Measurements from ENCODE around the gene SLC49A3. TPM values are rescaled to one million over a fixed set of nuclear protein-coding genes. Genes with fewer than 3 reads are reported as not detected.

The SLC49A3 gene
- total and polyA plus RNA-seq, 2 experiments from 2014 or later, result 1.3 to 3.7 TPM

DNA sequence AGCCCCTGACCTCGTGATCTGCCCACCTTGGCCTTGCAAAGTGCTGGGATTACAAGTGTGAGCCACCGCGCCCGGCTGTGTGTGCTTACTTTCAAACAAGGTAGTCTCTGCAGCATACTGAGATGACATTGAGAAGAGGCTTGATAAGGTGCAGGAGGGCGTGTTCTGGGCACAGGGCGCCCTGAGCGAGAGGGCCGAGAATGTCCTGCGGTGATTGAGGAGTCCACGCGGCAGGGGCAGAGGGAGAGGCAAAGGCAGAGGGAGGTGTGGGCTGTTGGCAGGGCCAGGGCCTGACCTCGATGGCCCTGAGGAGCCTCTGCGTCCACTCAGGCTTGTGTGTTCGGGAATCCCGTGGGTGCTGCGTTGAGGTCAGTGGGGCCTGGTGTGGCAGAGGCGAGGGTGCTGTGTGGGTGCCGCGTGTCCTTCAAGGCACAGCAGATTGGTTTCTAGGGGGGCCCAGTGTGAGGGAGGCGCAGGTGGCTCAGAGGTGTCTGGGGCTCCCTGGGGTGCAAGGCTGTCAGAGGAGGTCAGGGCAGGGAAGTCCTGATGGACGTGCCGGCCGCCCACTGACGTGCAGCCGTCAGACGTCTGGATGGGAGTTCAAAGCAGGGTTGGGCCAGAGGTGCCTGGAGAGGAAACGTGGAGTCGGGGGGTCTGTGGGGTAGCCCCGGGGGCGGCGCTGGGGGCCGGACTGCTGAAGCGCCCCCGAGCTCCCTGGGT is 28.8 kb upstream of the SLC49A3 start:
- Histone ChIP-seq H3K27ac (ENCODE audit: low read depth) (no peak overlapping the region), H3K4me2 (no peak overlapping the region), H4K20me1 (replicated peaks; ENCODE audit: insufficient read depth) (peaks cover 22% of the 10 kb centered on the region), H3K9me2 (ENCODE audit: insufficient read depth) (no peaks in the 10 kb centered on the region), H3K36me3 (ENCODE audit: insufficient read depth) (no peaks in the 10 kb centered on the region), H2AFZ (no peak overlapping the region), H3F3A (replicated peaks; ENCODE audit: low read depth) (no peaks in the 10 kb centered on the region), H3K4me1 (ENCODE audit: insufficient read depth) (no peaks in the 10 kb centered on the region), H3K4me3 (no peak overlapping the region), H3K79me2 (replicated peaks; ENCODE audit: insufficient read depth) (peaks cover 59% of the 10 kb centered on the region), H3K27me3 (ENCODE audit: insufficient read depth) (no peaks in the 10 kb centered on the region)
- Mint-ChIP-seq H3K36me3 (ENCODE audit: low read depth) (peaks cover 31% of the 10 kb centered on the region), H3K4me1 (no peaks in the 10 kb centered on the region; the same call in 2 of the 3 replicates), H3K9me3 (no peaks in the 10 kb centered on the region; the same call in 2 of the 3 replicates), H3K27ac (peak overlapping the region; percentile 74; the same call in 1 of the 2 replicates), H3K27me3 (ENCODE audit: insufficient read depth, low read depth, poor library complexity) (peaks cover 8% of the 10 kb centered on the region), H3K4me3 (no peak overlapping the region)
- TF ChIP-seq, protein P1, sequence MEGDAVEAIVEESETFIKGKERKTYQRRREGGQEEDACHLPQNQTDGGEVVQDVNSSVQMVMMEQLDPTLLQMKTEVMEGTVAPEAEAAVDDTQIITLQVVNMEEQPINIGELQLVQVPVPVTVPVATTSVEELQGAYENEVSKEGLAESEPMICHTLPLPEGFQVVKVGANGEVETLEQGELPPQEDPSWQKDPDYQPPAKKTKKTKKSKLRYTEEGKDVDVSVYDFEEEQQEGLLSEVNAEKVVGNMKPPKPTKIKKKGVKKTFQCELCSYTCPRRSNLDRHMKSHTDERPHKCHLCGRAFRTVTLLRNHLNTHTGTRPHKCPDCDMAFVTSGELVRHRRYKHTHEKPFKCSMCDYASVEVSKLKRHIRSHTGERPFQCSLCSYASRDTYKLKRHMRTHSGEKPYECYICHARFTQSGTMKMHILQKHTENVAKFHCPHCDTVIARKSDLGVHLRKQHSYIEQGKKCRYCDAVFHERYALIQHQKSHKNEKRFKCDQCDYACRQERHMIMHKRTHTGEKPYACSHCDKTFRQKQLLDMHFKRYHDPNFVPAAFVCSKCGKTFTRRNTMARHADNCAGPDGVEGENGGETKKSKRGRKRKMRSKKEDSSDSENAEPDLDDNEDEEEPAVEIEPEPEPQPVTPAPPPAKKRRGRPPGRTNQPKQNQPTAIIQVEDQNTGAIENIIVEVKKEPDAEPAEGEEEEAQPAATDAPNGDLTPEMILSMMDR (conservative IDR thresholded peaks at IDR 0.05; ENCODE audit: low read depth in 2 of 2), result no peak
- no peak for TF ChIP-seq EZH2phosphoT487 (IDR thresholded peaks at IDR 0.05; ENCODE audit: unreplicated experiment)
- TF ChIP-seq POLR2AphosphoS5 (IDR thresholded peaks at IDR 0.05; ENCODE audit: low read depth), result no peak
- no peak for TF ChIP-seq NANOG (IDR thresholded peaks at IDR 0.05; ENCODE audit: borderline replicate concordance)
- TF ChIP-seq, protein P2, sequence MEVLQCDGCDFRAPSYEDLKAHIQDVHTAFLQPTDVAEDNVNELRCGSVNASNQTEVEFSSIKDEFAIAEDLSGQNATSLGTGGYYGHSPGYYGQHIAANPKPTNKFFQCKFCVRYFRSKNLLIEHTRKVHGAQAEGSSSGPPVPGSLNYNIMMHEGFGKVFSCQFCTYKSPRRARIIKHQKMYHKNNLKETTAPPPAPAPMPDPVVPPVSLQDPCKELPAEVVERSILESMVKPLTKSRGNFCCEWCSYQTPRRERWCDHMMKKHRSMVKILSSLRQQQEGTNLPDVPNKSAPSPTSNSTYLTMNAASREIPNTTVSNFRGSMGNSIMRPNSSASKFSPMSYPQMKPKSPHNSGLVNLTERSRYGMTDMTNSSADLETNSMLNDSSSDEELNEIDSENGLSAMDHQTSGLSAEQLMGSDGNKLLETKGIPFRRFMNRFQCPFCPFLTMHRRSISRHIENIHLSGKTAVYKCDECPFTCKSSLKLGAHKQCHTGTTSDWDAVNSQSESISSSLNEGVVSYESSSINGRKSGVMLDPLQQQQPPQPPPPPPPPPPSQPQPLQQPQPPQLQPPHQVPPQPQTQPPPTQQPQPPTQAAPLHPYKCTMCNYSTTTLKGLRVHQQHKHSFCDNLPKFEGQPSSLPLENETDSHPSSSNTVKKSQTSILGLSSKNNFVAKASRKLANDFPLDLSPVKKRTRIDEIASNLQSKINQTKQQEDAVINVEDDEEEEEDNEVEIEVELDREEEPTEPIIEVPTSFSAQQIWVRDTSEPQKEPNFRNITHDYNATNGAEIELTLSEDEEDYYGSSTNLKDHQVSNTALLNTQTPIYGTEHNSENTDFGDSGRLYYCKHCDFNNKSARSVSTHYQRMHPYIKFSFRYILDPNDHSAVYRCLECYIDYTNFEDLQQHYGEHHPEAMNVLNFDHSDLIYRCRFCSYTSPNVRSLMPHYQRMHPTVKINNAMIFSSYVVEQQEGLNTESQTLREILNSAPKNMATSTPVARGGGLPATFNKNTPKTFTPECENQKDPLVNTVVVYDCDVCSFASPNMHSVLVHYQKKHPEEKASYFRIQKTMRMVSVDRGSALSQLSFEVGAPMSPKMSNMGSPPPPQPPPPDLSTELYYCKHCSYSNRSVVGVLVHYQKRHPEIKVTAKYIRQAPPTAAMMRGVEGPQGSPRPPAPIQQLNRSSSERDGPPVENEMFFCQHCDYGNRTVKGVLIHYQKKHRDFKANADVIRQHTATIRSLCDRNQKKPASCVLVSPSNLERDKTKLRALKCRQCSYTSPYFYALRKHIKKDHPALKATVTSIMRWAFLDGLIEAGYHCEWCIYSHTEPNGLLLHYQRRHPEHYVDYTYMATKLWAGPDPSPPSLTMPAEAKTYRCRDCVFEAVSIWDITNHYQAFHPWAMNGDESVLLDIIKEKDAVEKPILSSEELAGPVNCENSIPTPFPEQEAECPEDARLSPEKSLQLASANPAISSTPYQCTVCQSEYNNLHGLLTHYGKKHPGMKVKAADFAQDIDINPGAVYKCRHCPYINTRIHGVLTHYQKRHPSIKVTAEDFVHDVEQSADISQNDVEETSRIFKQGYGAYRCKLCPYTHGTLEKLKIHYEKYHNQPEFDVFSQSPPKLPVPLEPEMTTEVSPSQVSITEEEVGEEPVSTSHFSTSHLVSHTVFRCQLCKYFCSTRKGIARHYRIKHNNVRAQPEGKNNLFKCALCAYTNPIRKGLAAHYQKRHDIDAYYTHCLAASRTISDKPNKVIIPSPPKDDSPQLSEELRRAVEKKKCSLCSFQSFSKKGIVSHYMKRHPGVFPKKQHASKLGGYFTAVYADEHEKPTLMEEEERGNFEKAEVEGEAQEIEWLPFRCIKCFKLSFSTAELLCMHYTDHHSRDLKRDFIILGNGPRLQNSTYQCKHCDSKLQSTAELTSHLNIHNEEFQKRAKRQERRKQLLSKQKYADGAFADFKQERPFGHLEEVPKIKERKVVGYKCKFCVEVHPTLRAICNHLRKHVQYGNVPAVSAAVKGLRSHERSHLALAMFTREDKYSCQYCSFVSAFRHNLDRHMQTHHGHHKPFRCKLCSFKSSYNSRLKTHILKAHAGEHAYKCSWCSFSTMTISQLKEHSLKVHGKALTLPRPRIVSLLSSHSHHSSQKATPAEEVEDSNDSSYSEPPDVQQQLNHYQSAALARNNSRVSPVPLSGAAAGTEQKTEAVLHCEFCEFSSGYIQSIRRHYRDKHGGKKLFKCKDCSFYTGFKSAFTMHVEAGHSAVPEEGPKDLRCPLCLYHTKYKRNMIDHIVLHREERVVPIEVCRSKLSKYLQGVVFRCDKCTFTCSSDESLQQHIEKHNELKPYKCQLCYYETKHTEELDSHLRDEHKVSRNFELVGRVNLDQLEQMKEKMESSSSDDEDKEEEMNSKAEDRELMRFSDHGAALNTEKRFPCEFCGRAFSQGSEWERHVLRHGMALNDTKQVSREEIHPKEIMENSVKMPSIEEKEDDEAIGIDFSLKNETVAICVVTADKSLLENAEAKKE (CRISPR knock-in tag; IDR thresholded peaks at IDR 0.05), result no peak
- TF ChIP-seq, protein P3, sequence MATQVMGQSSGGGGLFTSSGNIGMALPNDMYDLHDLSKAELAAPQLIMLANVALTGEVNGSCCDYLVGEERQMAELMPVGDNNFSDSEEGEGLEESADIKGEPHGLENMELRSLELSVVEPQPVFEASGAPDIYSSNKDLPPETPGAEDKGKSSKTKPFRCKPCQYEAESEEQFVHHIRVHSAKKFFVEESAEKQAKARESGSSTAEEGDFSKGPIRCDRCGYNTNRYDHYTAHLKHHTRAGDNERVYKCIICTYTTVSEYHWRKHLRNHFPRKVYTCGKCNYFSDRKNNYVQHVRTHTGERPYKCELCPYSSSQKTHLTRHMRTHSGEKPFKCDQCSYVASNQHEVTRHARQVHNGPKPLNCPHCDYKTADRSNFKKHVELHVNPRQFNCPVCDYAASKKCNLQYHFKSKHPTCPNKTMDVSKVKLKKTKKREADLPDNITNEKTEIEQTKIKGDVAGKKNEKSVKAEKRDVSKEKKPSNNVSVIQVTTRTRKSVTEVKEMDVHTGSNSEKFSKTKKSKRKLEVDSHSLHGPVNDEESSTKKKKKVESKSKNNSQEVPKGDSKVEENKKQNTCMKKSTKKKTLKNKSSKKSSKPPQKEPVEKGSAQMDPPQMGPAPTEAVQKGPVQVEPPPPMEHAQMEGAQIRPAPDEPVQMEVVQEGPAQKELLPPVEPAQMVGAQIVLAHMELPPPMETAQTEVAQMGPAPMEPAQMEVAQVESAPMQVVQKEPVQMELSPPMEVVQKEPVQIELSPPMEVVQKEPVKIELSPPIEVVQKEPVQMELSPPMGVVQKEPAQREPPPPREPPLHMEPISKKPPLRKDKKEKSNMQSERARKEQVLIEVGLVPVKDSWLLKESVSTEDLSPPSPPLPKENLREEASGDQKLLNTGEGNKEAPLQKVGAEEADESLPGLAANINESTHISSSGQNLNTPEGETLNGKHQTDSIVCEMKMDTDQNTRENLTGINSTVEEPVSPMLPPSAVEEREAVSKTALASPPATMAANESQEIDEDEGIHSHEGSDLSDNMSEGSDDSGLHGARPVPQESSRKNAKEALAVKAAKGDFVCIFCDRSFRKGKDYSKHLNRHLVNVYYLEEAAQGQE (IDR thresholded peaks at IDR 0.05; ENCODE audit: unreplicated experiment), result no peak
- ATAC-seq (no peak), DNase-seq (ENCODE audit: low spot score) (no peak)
